Central memory CD4-positive, alpha-beta T cell (primary cell): Measurements from ENCODE around the gene ACSF2.

Experiments
- DNase-seq: peaks from one replicate; pipeline ENCODE4 v3.0.0; 2022

ACSF2 gene

GRCh38 chr17:50478391-50479381 lies 52.7 kb downstream of the ACSF2 start, which contains the start of gene RSAD1:
Gene RSAD1 (plus strand): TSS chr17:50478860. CDS start chr17:50478885, 25 bp downstream.
- DNase-seq, result peak; percentile 81

- DNase-seq, result peak; percentile 50
These were observed 53.6 kb downstream of the ACSF2 start for GRCh38 chr17:50479522-50480141.

GRCh38 chr17:50480142-50480764 lies 54.2 kb downstream of the ACSF2 start:
- DNase-seq, result no peak

- no peak for DNase-seq
These were observed 55.0 kb downstream of the ACSF2 start for GRCh38 chr17:50480854-50481490.

- DNase-seq, result no peak
These were observed 55.6 kb downstream of the ACSF2 start for GRCh38 chr17:50481648-50482047.

- DNase-seq, result no peak
These were observed 56.1 kb downstream of the ACSF2 start for GRCh38 chr17:50482110-50482509.

- peak; percentile 60 for DNase-seq
These were observed 56.5 kb downstream of the ACSF2 start for GRCh38 chr17:50482516-50482915.

- DNase-seq, result no peak
These were observed 57.2 kb downstream of the ACSF2 start for GRCh38 chr17:50483266-50483665.

GRCh38 chr17:50484386-50485155 lies 58.6 kb downstream of the ACSF2 start:
- no peak for DNase-seq

GRCh38 chr17:50487213-50488096 lies 61.4 kb downstream of the ACSF2 start:
- DNase-seq, result no peak

GRCh38 chr17:50488880-50489279 lies 62.9 kb downstream of the ACSF2 start:
- no peak for DNase-seq

GRCh38 chr17:50491505-50491904 lies 65.5 kb downstream of the ACSF2 start:
- no peak for DNase-seq

- DNase-seq, result no peak
These were observed 66.2 kb downstream of the ACSF2 start for GRCh38 chr17:50492214-50492613.

- no peak for DNase-seq
These were observed 67.7 kb downstream of the ACSF2 start for GRCh38 chr17:50493744-50494143.

GRCh38 chr17:50495217-50495823 lies 69.3 kb downstream of the ACSF2 start:
- DNase-seq, result no peak

GRCh38 chr17:50495918-50496317 lies 69.9 kb downstream of the ACSF2 start:
- no peak for DNase-seq

- no peak for DNase-seq
These were observed 72.2 kb downstream of the ACSF2 start for GRCh38 chr17:50498021-50498874.

GRCh38 chr17:50499270-50499669 lies 73.3 kb downstream of the ACSF2 start:
- DNase-seq, result no peak

GRCh38 chr17:50499721-50500120 lies 73.7 kb downstream of the ACSF2 start:
- no peak for DNase-seq

GRCh38 chr17:50501054-50501453 lies 75.0 kb downstream of the ACSF2 start:
- DNase-seq, result no peak
